Fibroblast of skin of left quadriceps (primary cell): ENCODE results near the gene CNFN.

Experiments
- DNase-seq, 2 experiments: peaks; one replicate each; pipeline ENCODE4 v3.0.0-alpha.2; 2013; ENCODE audit warnings: low read depth in 2 of 2

CNFN gene

GRCh38 chr19:42375415-42376176 is 14.5 kb downstream of the CNFN start:
- no peak for DNase-seq

GRCh38 chr19:42374826-42375376 is 15.2 kb downstream of the CNFN start:
- no peak for DNase-seq

- no peak for DNase-seq
Observed at GRCh38 chr19:42370626-42371175, 19.4 kb downstream of the CNFN start.

GRCh38 chr19:42370068-42370520 is 20.0 kb downstream of the CNFN start:
- DNase-seq: no peak

GRCh38 chr19:42369433-42370067 is 20.5 kb downstream of the CNFN start:
- no peak for DNase-seq

- DNase-seq: no peak
Observed at GRCh38 chr19:42368765-42369164, 21.3 kb downstream of the CNFN start.

- DNase-seq: no peak
Observed at GRCh38 chr19:42368360-42368759, 21.7 kb downstream of the CNFN start.

- DNase-seq: no peak
Observed at GRCh38 chr19:42367929-42368328, 22.2 kb downstream of the CNFN start.

- no peak for DNase-seq
Observed at GRCh38 chr19:42366673-42367072, 23.4 kb downstream of the CNFN start.

- DNase-seq: no peak
Observed at GRCh38 chr19:42363614-42364346, 26.3 kb downstream of the CNFN start.

GRCh38 chr19:42362891-42363440 is 27.1 kb downstream of the CNFN start:
- DNase-seq: no peak

GRCh38 chr19:42362342-42362741 is 27.8 kb downstream of the CNFN start:
- DNase-seq: no peak

GRCh38 chr19:42361545-42361910 is 28.6 kb downstream of the CNFN start:
- DNase-seq: no peak

- no peak for DNase-seq
Observed at GRCh38 chr19:42360787-42361544, 29.1 kb downstream of the CNFN start.

GRCh38 chr19:42357290-42357689 is 32.8 kb downstream of the CNFN start:
- no peak for DNase-seq

- DNase-seq: no peak
Observed at GRCh38 chr19:42356686-42357085, 33.4 kb downstream of the CNFN start.

- DNase-seq: no peak
Observed at GRCh38 chr19:42355896-42356295, 34.2 kb downstream of the CNFN start.

- DNase-seq: no peak
Observed at GRCh38 chr19:42353341-42354015, 36.6 kb downstream of the CNFN start.

- no peak for DNase-seq
Observed at GRCh38 chr19:42352301-42353259, 37.5 kb downstream of the CNFN start.
